Measurements from ENCODE around the gene STEAP2.

The STEAP2 gene

DNA sequence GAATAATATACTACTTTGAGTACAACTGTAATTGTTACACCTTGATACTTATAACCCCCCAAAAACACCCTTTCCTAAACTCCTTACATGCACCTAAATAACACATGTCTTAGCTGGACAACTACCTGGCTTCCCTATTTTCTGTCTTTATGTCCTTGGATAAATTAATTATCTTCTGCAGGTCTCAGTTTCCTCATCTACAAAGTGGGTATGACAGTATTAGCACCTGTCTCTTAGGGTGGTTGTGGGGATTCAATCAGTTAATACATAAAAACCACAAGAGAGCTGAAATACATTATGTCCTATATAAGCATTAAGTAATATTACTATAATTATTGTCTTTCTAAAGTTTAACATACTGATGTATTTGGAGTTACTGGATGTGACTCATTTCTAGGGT is 10.8 kb downstream of the STEAP2 start:
- H2AFZ ChIP-seq (ENCODE audit: insufficient read depth, low read length, poor library complexity): no peak overlapping the region
- no peak overlapping the region for H2BK120ac ChIP-seq (ENCODE audit: insufficient read depth, low read length, poor library complexity)
- no peak overlapping the region for H3K14ac ChIP-seq (ENCODE audit: low read length)
- H3K4me2 ChIP-seq (ENCODE audit: low read length): no peak overlapping the region
- no peak overlapping the region for H3K18ac ChIP-seq (ENCODE audit: low read length)
- DNase-seq: no peak
- no peak overlapping the region for H4K91ac ChIP-seq (ENCODE audit: low read depth, low read length)
- no peaks in the 10 kb centered on the region for H3K9me3 ChIP-seq (ENCODE audit: insufficient read depth, low read depth, low read length)
- no peak overlapping the region for H3K9ac ChIP-seq (ENCODE audit: low read length)
- no peak overlapping the region for H2AK5ac ChIP-seq (ENCODE audit: low read length)
- no peak overlapping the region for H3K4me3 ChIP-seq (ENCODE audit: low read depth, low read length)
- no peak overlapping the region for H4K8ac ChIP-seq (ENCODE audit: low read depth, low read length)
- H2BK5ac ChIP-seq (ENCODE audit: low read depth, low read length, poor library complexity): no peak overlapping the region
- no peaks in the 10 kb centered on the region for H3K36me3 ChIP-seq (ENCODE audit: control insufficient read depth in 1 of 2, insufficient read depth in 2 of 2, low read length in 2 of 2)
- H4K12ac ChIP-seq (ENCODE audit: low read depth, low read length): no peak overlapping the region
- no peaks in the 10 kb centered on the region for H3K4me1 ChIP-seq (ENCODE audit: control insufficient read depth in 1 of 2, insufficient read depth in 2 of 2, low read length in 2 of 2)
- no peak overlapping the region for H3K27ac ChIP-seq (ENCODE audit: low read depth, low read length)
- no peak overlapping the region for H3K23ac ChIP-seq (ENCODE audit: low read length)
- H2BK12ac ChIP-seq (ENCODE audit: low read length): no peak overlapping the region
- H3K4ac ChIP-seq (ENCODE audit: low read depth, low read length): no peak overlapping the region
- no peaks in the 10 kb centered on the region for H3K79me1 ChIP-seq (ENCODE audit: low read length)
- no peaks in the 10 kb centered on the region for H3K79me2 ChIP-seq (ENCODE audit: control insufficient read depth, insufficient read depth, low read length, poor library complexity)
- no peaks in the 10 kb centered on the region for H3K27me3 ChIP-seq (ENCODE audit: insufficient read depth, low read length)

DNA sequence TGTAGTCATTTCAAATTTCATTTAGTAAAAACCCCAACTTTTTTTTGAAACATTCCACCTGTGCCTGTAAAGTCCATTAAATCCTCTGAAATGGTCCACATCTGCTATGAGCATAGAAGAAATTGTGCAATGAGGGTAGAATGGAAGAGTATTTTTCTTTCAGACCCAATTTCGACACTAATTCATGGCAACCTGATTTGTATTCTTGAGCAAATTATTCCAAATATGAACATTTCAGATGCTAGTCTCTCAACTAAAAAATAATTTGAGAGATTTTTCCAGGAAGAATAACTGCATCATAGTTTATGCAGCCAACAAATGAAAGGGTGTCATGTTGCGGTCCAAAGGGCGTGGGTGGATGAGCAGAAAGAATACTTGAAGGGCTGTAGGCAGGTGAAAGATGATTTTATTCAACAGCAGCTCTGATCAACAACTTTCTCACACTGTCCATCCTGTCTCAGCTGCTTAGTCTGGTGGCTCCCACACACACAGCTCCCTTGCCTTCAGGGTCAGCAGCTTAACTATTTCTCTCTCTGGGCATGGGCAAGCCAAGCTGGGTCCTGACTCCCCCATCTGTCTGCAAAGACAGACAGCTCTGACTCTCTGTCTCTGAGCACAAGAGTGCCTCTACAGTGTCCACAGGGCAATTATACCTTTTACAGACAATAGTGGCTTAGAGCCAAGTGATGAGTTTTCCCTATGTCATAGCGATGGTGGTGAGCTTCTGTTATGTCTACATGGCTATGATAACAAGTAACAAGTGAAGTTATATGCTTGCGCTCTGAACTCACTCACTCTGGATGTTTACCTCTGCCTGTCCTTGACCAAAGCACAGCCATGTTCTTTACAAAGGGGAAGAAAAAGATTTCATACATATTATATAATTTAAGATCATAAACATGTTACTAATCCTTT is 11.5 kb downstream of the STEAP2 start:
- H3K23ac ChIP-seq (ENCODE audit: low read length): no peak overlapping the region
- no peaks in the 10 kb centered on the region for H3K9me3 ChIP-seq (ENCODE audit: insufficient read depth, low read depth, low read length)
- H2BK120ac ChIP-seq (ENCODE audit: insufficient read depth, low read length, poor library complexity): no peak overlapping the region
- H3K4me1 ChIP-seq (ENCODE audit: control insufficient read depth in 1 of 2, insufficient read depth in 2 of 2, low read length in 2 of 2): no peaks in the 10 kb centered on the region
- H3K4ac ChIP-seq (ENCODE audit: low read depth, low read length): no peak overlapping the region
- no peak overlapping the region for H2AK5ac ChIP-seq (ENCODE audit: low read length)
- DNase-seq: no peak
- H2BK12ac ChIP-seq (ENCODE audit: low read length): no peak overlapping the region
- no peak overlapping the region for H3K14ac ChIP-seq (ENCODE audit: low read length)
- H2BK5ac ChIP-seq (ENCODE audit: low read depth, low read length, poor library complexity): no peak overlapping the region
- H3K27ac ChIP-seq (ENCODE audit: low read depth, low read length): no peak overlapping the region
- no peaks in the 10 kb centered on the region for H3K79me2 ChIP-seq (ENCODE audit: control insufficient read depth, insufficient read depth, low read length, poor library complexity)
- no peaks in the 10 kb centered on the region for H3K27me3 ChIP-seq (ENCODE audit: insufficient read depth, low read length)
- no peak overlapping the region for H4K8ac ChIP-seq (ENCODE audit: low read depth, low read length)
- H3K36me3 ChIP-seq (ENCODE audit: control insufficient read depth in 1 of 2, insufficient read depth in 2 of 2, low read length in 2 of 2): no peaks in the 10 kb centered on the region
- H3K4me3 ChIP-seq (ENCODE audit: low read depth, low read length): no peak overlapping the region
- H3K9ac ChIP-seq (ENCODE audit: low read length): no peak overlapping the region
- WGBS (ENCODE audit: extremely low coverage, insufficient coverage, insufficient read length): no CpG with 5 or more reads among the region's 5 CpGs
- H3K18ac ChIP-seq (ENCODE audit: low read length): no peak overlapping the region
- no peaks in the 10 kb centered on the region for H3K79me1 ChIP-seq (ENCODE audit: low read length)
- H4K91ac ChIP-seq (ENCODE audit: low read depth, low read length): no peak overlapping the region
- H4K12ac ChIP-seq (ENCODE audit: low read depth, low read length): no peak overlapping the region
- H2AFZ ChIP-seq (ENCODE audit: insufficient read depth, low read length, poor library complexity): no peak overlapping the region
- H3K4me2 ChIP-seq (ENCODE audit: low read length): no peak overlapping the region

- DNase-seq: no peak
- Histone ChIP-seq H3K4me1 (ENCODE audit: control insufficient read depth in 1 of 2, insufficient read depth in 2 of 2, low read length in 2 of 2) (no peaks in the 10 kb centered on the region), H3K4me3 (ENCODE audit: low read depth, low read length) (no peak overlapping the region), H4K91ac (ENCODE audit: low read depth, low read length) (no peak overlapping the region), H3K79me1 (ENCODE audit: low read length) (no peaks in the 10 kb centered on the region), H3K4me2 (ENCODE audit: low read length) (no peak overlapping the region), H2AFZ (ENCODE audit: insufficient read depth, low read length, poor library complexity) (no peak overlapping the region), H3K18ac (ENCODE audit: low read length) (no peak overlapping the region), H3K79me2 (ENCODE audit: control insufficient read depth, insufficient read depth, low read length, poor library complexity) (no peaks in the 10 kb centered on the region), H2BK120ac (ENCODE audit: insufficient read depth, low read length, poor library complexity) (no peak overlapping the region), H4K12ac (ENCODE audit: low read depth, low read length) (no peak overlapping the region), H3K9me3 (ENCODE audit: insufficient read depth, low read depth, low read length) (no peaks in the 10 kb centered on the region), H3K27ac (ENCODE audit: low read depth, low read length) (no peak overlapping the region), H3K23ac (ENCODE audit: low read length) (no peak overlapping the region), H3K27me3 (ENCODE audit: insufficient read depth, low read length) (no peaks in the 10 kb centered on the region), H3K9ac (ENCODE audit: low read length) (no peak overlapping the region), H2BK12ac (ENCODE audit: low read length) (no peak overlapping the region), H3K14ac (ENCODE audit: low read length) (no peak overlapping the region), H2AK5ac (ENCODE audit: low read length) (no peak overlapping the region), H2BK5ac (ENCODE audit: low read depth, low read length, poor library complexity) (no peak overlapping the region), H3K4ac (ENCODE audit: low read depth, low read length) (no peak overlapping the region), H3K36me3 (ENCODE audit: control insufficient read depth in 1 of 2, insufficient read depth in 2 of 2, low read length in 2 of 2) (no peaks in the 10 kb centered on the region), H4K8ac (ENCODE audit: low read depth, low read length) (no peak overlapping the region)
- WGBS (ENCODE audit: extremely low coverage, insufficient coverage, insufficient read length): no CpG with 5 or more reads among the region's 3 CpGs
Measured at GRCh38 chr7:90224195-90224594, 12.7 kb downstream of the STEAP2 start.

DNA sequence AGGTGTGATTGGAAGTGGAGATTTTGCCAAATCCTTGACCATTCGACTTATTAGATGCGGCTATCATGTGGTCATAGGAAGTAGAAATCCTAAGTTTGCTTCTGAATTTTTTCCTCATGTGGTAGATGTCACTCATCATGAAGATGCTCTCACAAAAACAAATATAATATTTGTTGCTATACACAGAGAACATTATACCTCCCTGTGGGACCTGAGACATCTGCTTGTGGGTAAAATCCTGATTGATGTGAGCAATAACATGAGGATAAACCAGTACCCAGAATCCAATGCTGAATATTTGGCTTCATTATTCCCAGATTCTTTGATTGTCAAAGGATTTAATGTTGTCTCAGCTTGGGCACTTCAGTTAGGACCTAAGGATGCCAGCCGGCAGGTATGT is 13.6 kb downstream of the STEAP2 start:
- H3K4me1 ChIP-seq (ENCODE audit: control insufficient read depth in 1 of 2, insufficient read depth in 2 of 2, low read length in 2 of 2): no peaks in the 10 kb centered on the region
- H3K9ac ChIP-seq (ENCODE audit: low read length): no peak overlapping the region
- no peaks in the 10 kb centered on the region for H3K27me3 ChIP-seq (ENCODE audit: insufficient read depth, low read length)
- H4K12ac ChIP-seq (ENCODE audit: low read depth, low read length): no peak overlapping the region
- H3K9me3 ChIP-seq (ENCODE audit: insufficient read depth, low read depth, low read length): no peaks in the 10 kb centered on the region
- no peak overlapping the region for H2BK12ac ChIP-seq (ENCODE audit: low read length)
- H2AFZ ChIP-seq (ENCODE audit: insufficient read depth, low read length, poor library complexity): no peak overlapping the region
- H3K14ac ChIP-seq (ENCODE audit: low read length): no peak overlapping the region
- no peaks in the 10 kb centered on the region for H3K79me2 ChIP-seq (ENCODE audit: control insufficient read depth, insufficient read depth, low read length, poor library complexity)
- H3K79me1 ChIP-seq (ENCODE audit: low read length): no peaks in the 10 kb centered on the region
- no peak overlapping the region for H2BK120ac ChIP-seq (ENCODE audit: insufficient read depth, low read length, poor library complexity)
- H3K4me3 ChIP-seq (ENCODE audit: low read depth, low read length): no peak overlapping the region
- no peak overlapping the region for H2AK5ac ChIP-seq (ENCODE audit: low read length)
- H2BK5ac ChIP-seq (ENCODE audit: low read depth, low read length, poor library complexity): no peak overlapping the region
- H3K4me2 ChIP-seq (ENCODE audit: low read length): no peak overlapping the region
- H3K18ac ChIP-seq (ENCODE audit: low read length): no peak overlapping the region
- no peaks in the 10 kb centered on the region for H3K36me3 ChIP-seq (ENCODE audit: control insufficient read depth in 1 of 2, insufficient read depth in 2 of 2, low read length in 2 of 2)
- no peak for DNase-seq
- H3K4ac ChIP-seq (ENCODE audit: low read depth, low read length): no peak overlapping the region
- no peak overlapping the region for H3K27ac ChIP-seq (ENCODE audit: low read depth, low read length)
- WGBS (ENCODE audit: extremely low coverage, insufficient coverage, insufficient read length): no CpG with 5 or more reads among the region's 3 CpGs
- no peak overlapping the region for H4K8ac ChIP-seq (ENCODE audit: low read depth, low read length)
- H3K23ac ChIP-seq (ENCODE audit: low read length): no peak overlapping the region
- no peak overlapping the region for H4K91ac ChIP-seq (ENCODE audit: low read depth, low read length)
